ENCODE measurements around the gene ATG2B.

GRCh38 chr14:96359959-96360358, 3.2 kb downstream of the ATG2B start:
- no peak for TF ChIP-seq POLR2A (IDR thresholded peaks at IDR 0.05)
- TF ChIP-seq, protein P1, sequence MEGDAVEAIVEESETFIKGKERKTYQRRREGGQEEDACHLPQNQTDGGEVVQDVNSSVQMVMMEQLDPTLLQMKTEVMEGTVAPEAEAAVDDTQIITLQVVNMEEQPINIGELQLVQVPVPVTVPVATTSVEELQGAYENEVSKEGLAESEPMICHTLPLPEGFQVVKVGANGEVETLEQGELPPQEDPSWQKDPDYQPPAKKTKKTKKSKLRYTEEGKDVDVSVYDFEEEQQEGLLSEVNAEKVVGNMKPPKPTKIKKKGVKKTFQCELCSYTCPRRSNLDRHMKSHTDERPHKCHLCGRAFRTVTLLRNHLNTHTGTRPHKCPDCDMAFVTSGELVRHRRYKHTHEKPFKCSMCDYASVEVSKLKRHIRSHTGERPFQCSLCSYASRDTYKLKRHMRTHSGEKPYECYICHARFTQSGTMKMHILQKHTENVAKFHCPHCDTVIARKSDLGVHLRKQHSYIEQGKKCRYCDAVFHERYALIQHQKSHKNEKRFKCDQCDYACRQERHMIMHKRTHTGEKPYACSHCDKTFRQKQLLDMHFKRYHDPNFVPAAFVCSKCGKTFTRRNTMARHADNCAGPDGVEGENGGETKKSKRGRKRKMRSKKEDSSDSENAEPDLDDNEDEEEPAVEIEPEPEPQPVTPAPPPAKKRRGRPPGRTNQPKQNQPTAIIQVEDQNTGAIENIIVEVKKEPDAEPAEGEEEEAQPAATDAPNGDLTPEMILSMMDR (IDR thresholded peaks at IDR 0.05) = no peak

Measured in prostate gland (tissue), 2 donors.